Measurements from ENCODE around the gene CD84. TPM values are rescaled to one million over a fixed set of nuclear protein-coding genes. Genes with fewer than 3 reads are reported as not detected.
A peak's percentile ranks its signal among the peaks of the same experiment; 100 is the strongest.

CD84 gene
- total RNA-seq, 1 experiment from 2014 or later = not detected

DNA sequence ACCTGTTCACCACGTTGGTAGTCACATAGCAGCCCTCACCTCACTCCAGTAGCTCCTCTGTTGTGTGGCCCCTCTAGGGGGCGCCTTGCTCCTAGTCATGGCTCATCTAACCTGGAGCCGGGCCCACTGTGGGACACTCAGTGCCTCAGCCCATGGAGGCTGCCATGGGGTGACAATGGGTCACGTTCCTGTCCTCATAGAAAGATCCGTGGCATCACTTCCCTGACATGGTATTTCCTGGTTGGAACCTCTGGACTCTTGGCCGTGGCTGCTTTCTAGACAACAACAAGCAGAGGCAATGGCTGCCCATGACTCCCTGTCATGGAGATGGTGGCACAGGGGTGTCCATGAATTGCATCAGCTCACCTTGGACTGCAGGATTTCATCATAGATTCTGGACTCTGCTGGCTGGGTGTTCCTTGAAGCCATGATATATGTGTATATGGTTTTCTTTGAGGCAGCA is 28.7 kb downstream of the CD84 start:
- POLR2A ChIA-PET (ENCODE audit: low non-redundant PET) = no interaction called here

DNA sequence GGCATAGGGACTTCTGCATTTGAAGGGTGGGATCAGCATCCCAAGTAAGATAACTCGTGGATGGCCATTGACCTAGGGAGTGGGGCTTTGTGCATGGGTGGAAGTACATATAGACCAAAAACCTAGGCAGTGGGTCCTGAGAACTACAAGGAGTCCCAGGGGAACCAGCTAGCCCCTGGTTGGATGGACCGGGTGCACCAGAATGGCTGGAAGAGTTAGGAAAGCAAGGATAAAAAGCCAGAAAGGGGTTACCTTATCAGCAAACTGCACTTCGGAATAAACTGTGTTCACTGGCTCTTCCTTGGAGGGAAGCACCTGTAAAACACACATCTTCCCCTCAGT is 29.7 kb downstream of the CD84 start:
- no peak for DNase-seq (ENCODE audit: low spot score)
- Histone ChIP-seq H3K9me3 (ENCODE audit: low read depth, low read length, poor library complexity, severe bottlenecking) (no peaks in the 10 kb centered on the region), H3K27me3 (replicated peaks; ENCODE audit: insufficient read depth, low read depth, low read length, poor library complexity) (no peaks in the 10 kb centered on the region), H3K4me1 (ENCODE audit: insufficient read depth, low read length, poor library complexity, severe bottlenecking) (no peaks in the 10 kb centered on the region), H3K27ac (ENCODE audit: low read depth, low read length, poor library complexity, severe bottlenecking) (no peak overlapping the region), H3K4me3 (ENCODE audit: low read depth, low read length, poor library complexity, severe bottlenecking) (no peak overlapping the region), H3K36me3 (ENCODE audit: insufficient read depth, low read length, poor library complexity, severe bottlenecking) (no peaks in the 10 kb centered on the region)
- POLR2A ChIA-PET (ENCODE audit: low non-redundant PET) = no interaction called here
- TF ChIP-seq, protein P1, sequence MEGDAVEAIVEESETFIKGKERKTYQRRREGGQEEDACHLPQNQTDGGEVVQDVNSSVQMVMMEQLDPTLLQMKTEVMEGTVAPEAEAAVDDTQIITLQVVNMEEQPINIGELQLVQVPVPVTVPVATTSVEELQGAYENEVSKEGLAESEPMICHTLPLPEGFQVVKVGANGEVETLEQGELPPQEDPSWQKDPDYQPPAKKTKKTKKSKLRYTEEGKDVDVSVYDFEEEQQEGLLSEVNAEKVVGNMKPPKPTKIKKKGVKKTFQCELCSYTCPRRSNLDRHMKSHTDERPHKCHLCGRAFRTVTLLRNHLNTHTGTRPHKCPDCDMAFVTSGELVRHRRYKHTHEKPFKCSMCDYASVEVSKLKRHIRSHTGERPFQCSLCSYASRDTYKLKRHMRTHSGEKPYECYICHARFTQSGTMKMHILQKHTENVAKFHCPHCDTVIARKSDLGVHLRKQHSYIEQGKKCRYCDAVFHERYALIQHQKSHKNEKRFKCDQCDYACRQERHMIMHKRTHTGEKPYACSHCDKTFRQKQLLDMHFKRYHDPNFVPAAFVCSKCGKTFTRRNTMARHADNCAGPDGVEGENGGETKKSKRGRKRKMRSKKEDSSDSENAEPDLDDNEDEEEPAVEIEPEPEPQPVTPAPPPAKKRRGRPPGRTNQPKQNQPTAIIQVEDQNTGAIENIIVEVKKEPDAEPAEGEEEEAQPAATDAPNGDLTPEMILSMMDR (conservative IDR thresholded peaks at IDR 0.05; ENCODE audit: low read depth, low read length) = no peak
- TF ChIP-seq EZH2 (IDR thresholded peaks at IDR 0.05; ENCODE audit: borderline replicate concordance, low read depth, low read length, poor library complexity, severe bottlenecking) = no peak
- CTCF ChIA-PET = no interaction called here
- intact Hi-C loops (cut with micrococcal nuclease; ENCODE audit: unreplicated experiment) = loop anchor here (10.0 kb wide), 1 partner anchor 135 kb away; no protein-coding TSS in a partner anchor
- no TSS peak for BruUV-seq (replicated peaks)

More for the DNA sequence above, 28.7 kb downstream of the CD84 start:
- Histone ChIP-seq H3K36me3 (ENCODE audit: insufficient read depth, low read length, poor library complexity, severe bottlenecking) (no peaks in the 10 kb centered on the region), H3K4me1 (ENCODE audit: insufficient read depth, low read length, poor library complexity, severe bottlenecking) (no peaks in the 10 kb centered on the region), H3K4me3 (ENCODE audit: low read depth, low read length, poor library complexity, severe bottlenecking) (no peak overlapping the region), H3K27me3 (replicated peaks; ENCODE audit: insufficient read depth, low read depth, low read length, poor library complexity) (peaks cover 3% of the 10 kb centered on the region), H3K9me3 (ENCODE audit: low read depth, low read length, poor library complexity, severe bottlenecking) (no peaks in the 10 kb centered on the region), H3K27ac (ENCODE audit: low read depth, low read length, poor library complexity, severe bottlenecking) (no peak overlapping the region)
- no peak for TF ChIP-seq EZH2 (IDR thresholded peaks at IDR 0.05; ENCODE audit: borderline replicate concordance, low read depth, low read length, poor library complexity, severe bottlenecking)
- TF ChIP-seq, protein P1 (conservative IDR thresholded peaks at IDR 0.05; ENCODE audit: low read depth, low read length) = peak; percentile 52
- no TSS peak for BruUV-seq (replicated peaks)
- intact Hi-C loops (cut with micrococcal nuclease; ENCODE audit: unreplicated experiment) = no loop called here
- peak; percentile 30 for DNase-seq (ENCODE audit: low spot score)
- CTCF ChIA-PET = interaction anchor here (0.5 to 0.6 kb wide), 2 partner anchors 440 to 452 kb away, joined by 5 to 9 read pairs; no protein-coding TSS in a partner anchor

- ChIA-PET CTCF (no interaction called here), POLR2A (ENCODE audit: low non-redundant PET) (no interaction called here)
- Histone ChIP-seq H3K27ac (ENCODE audit: low read depth, low read length, poor library complexity, severe bottlenecking) (no peak overlapping the region), H3K4me1 (ENCODE audit: insufficient read depth, low read length, poor library complexity, severe bottlenecking) (no peaks in the 10 kb centered on the region), H3K36me3 (ENCODE audit: insufficient read depth, low read length, poor library complexity, severe bottlenecking) (no peaks in the 10 kb centered on the region), H3K9me3 (ENCODE audit: low read depth, low read length, poor library complexity, severe bottlenecking) (no peaks in the 10 kb centered on the region), H3K4me3 (ENCODE audit: low read depth, low read length, poor library complexity, severe bottlenecking) (no peak overlapping the region), H3K27me3 (replicated peaks; ENCODE audit: insufficient read depth, low read depth, low read length, poor library complexity) (no peaks in the 10 kb centered on the region)
- intact Hi-C loops (cut with micrococcal nuclease; ENCODE audit: unreplicated experiment) = loop anchor here (10.0 kb wide), 1 partner anchor 136 kb away; no protein-coding TSS in a partner anchor
- no TSS peak for BruUV-seq (replicated peaks)
- TF ChIP-seq, protein P1 (conservative IDR thresholded peaks at IDR 0.05; ENCODE audit: low read depth, low read length) = no peak
- no peak for TF ChIP-seq EZH2 (IDR thresholded peaks at IDR 0.05; ENCODE audit: borderline replicate concordance, low read depth, low read length, poor library complexity, severe bottlenecking)
- DNase-seq (ENCODE audit: low spot score) = no peak
Measured at GRCh38 chr1:160548960-160549664, 30.2 kb downstream of the CD84 start.
